Left lung (tissue), 10 donors: ENCODE measurements around the gene MRLN. TPM values are rescaled to one million over a fixed set of nuclear protein-coding genes. Genes with fewer than 3 reads are reported as not detected.
"Not testable (repeated sequence)": the region's sequence is repeated elsewhere in the genome, so short reads cannot be mapped to it uniquely, and the experiment has no call there.

Source experiments
- ATAC-seq: fragments of 200-7000 bp; cut with Tn5 transposase; one replicate; pipeline ENCODE4 v1.9.1; 2020; ENCODE audit warnings: moderate library complexity
- DNase-seq, 4 donors: peaks; one replicate each; pipeline ENCODE4 v3.0.0-alpha.2; 2013 to 2020
- H3K27ac ChIP-seq, 2 donors: fragments of 200-600 bp; sonication (generic) in 1 of 2; one replicate each; pipeline versions ENCODE4 v1.5.0 to v1.8.0; 2020 to 2021
- H3K27me3 ChIP-seq, 2 donors: fragments of 200-600 bp; sonication (generic) in 1 of 2; one replicate each; pipeline versions ENCODE4 v1.5.0 to v1.8.0; 2020 to 2021
- H3K36me3 ChIP-seq, 2 donors: fragments of 200-600 bp; sonication (generic) in 1 of 2; one replicate each; pipeline versions ENCODE4 v1.5.0 to v1.8.0; 2020 to 2021
- H3K4me1 ChIP-seq, 2 donors: fragments of 200-600 bp; one replicate each; pipeline ENCODE4 v1.8.0; 2021
- H3K4me3 ChIP-seq, 2 donors: fragments of 200-600 bp; sonication (generic) in 1 of 2; one replicate each; pipeline versions ENCODE4 v1.5.0 to v1.8.0; 2020 to 2021; ENCODE audit warnings: mild to moderate bottlenecking in 1 of 2
- H3K9me3 ChIP-seq, 2 donors: fragments of 200-600 bp; sonication (generic) in 1 of 2; one replicate each; pipeline versions ENCODE4 v1.5.0 to v1.8.0; 2020 to 2021
- intact Hi-C, 2 donors: fragments of 100-400 bp; cut with DNase I; formaldehyde crosslinking; loops; one replicate each; pipeline versions ENCODE4 v1.11.2 to v1.14.2; 2022
- polyA plus RNA-seq, 6 donors: library from polyadenylated mRNA; unstranded; fragments of 120-200 nt; gene quantifications; one replicate each; pipeline ENCODE4 v1.2.1, GENCODE V29; 2013; ENCODE audit not compliant: insufficient read length in 6 of 6
- total RNA-seq, 2 donors: library from RNA; stranded (reverse); fragmentation: NEBNext Ultra II Directional; extraction: Animal tissue kit (Norgen Biotek cat#: 25700); gene quantifications; one replicate each; pipeline ENCODE4 v1.2.1, GENCODE V29; 2021
- TF ChIP-seq, protein P1 (sequence below), 2 donors: fragments of 200-600 bp; sonication (generic) in 1 of 2; IDR thresholded peaks; one replicate each; pipeline versions ENCODE4 v1.5.0 to v1.8.0; 2021; ENCODE audit warnings: antibody characterized with exemption in 2 of 2
- donor health status: DM: no; HTN: yes; CAD: no.
- donor health status: DM: no; HTN: no; CAD: no.

MRLN gene
- total and polyA plus RNA-seq, 8 donors, result 0.41 to 0.79 (median 0.59) TPM; not detected in 2

DNA sequence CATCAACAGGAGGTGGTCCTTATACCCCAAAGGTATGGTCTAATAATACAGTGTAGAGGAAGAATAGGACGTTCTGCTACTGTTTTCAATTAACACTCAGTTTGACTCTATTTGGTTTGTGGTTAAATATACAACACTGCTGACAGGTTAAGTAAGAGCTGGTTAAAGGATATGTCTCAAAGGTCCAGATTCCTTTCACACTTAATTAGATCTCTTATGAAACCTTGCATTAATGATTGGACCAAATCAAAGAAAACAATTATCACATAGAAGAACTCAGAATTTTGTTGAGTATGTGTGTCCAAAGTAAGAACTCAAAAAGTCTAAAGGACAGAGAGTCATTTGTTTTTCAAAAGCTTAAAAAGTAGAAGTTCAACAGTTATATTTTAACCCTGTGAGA lies 18.0 kb downstream of the MRLN start:
- no peak for ATAC-seq
- TF ChIP-seq, protein P1, sequence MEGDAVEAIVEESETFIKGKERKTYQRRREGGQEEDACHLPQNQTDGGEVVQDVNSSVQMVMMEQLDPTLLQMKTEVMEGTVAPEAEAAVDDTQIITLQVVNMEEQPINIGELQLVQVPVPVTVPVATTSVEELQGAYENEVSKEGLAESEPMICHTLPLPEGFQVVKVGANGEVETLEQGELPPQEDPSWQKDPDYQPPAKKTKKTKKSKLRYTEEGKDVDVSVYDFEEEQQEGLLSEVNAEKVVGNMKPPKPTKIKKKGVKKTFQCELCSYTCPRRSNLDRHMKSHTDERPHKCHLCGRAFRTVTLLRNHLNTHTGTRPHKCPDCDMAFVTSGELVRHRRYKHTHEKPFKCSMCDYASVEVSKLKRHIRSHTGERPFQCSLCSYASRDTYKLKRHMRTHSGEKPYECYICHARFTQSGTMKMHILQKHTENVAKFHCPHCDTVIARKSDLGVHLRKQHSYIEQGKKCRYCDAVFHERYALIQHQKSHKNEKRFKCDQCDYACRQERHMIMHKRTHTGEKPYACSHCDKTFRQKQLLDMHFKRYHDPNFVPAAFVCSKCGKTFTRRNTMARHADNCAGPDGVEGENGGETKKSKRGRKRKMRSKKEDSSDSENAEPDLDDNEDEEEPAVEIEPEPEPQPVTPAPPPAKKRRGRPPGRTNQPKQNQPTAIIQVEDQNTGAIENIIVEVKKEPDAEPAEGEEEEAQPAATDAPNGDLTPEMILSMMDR (IDR thresholded peaks at IDR 0.05), result no peak
- H3K4me1 ChIP-seq, result no peaks in the 10 kb centered on the region
- intact Hi-C loops, result no loop called here
- no peak for DNase-seq
- H3K9me3 ChIP-seq, result no peaks in the 10 kb centered on the region
- H3K4me3 ChIP-seq, result no peak overlapping the region
- no peak overlapping the region for H3K27ac ChIP-seq
- no peaks in the 10 kb centered on the region for H3K36me3 ChIP-seq
- peaks cover 0 to 3% of the 10 kb centered on the region in 2 donors for H3K27me3 ChIP-seq

DNA sequence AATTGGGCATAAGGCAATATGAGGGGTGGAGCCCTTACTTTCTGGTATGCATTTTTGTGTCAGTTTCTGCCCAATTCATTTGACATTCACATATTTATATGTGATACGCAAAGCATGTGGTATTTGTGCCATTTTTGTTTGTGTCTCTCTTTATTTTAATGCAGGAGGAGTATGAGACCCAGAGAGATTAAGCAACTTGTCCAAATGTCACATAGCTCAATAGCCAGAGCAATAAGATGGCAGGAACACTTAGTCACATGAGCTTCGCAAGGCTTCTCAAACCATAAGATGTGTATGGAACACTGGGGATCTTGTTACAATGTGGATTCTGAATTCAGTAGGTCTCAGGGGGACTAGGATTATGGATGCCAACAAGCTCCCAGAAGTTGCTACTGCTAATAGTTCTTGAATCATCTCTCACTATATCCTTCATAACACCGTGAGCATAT lies 19.2 kb downstream of the MRLN start:
- no peaks in the 10 kb centered on the region for H3K9me3 ChIP-seq
- no peak for ATAC-seq
- no peaks in the 10 kb centered on the region for H3K27me3 ChIP-seq
- H3K4me1 ChIP-seq, result no peaks in the 10 kb centered on the region
- no peak overlapping the region for H3K4me3 ChIP-seq
- H3K27ac ChIP-seq, result no peak overlapping the region
- intact Hi-C loops, result no loop called here
- no peak for DNase-seq
- no peaks in the 10 kb centered on the region for H3K36me3 ChIP-seq
- TF ChIP-seq, protein P1 (IDR thresholded peaks at IDR 0.05), result no peak

DNA sequence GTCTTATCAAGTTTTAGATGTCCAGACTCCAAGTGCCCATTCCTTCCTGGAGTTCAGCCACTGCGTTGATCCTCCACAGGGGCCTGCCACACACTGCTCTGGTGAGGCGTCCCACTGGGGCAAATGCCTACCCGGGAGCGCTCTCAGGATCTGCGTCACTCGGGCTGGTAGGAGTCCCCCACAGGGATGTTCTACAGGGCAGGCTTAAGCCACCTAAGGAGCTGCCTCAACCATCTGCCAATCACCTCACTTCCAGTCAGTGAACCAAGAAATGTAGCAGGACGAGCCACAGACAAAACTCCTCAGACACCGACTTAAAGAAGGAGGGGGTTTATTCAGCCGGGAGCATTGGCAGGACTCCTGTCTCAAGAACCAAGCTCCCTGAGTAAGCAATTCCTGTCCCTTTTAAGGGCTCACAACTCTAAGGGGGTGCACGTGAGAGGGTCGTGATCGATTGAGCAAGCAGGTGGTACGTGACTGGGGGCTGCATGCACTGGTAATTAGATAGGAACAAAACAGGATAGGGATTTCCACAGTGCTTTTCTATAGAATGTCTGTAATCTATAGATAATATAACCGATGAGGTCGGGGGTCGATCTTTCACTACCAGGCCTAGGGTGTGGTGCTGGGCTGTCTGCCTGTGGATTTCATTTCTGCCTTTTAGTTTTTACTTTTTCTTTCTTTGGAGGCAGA lies 19.8 kb downstream of the MRLN start:
- not testable (repeated sequence) for DNase-seq

DNA sequence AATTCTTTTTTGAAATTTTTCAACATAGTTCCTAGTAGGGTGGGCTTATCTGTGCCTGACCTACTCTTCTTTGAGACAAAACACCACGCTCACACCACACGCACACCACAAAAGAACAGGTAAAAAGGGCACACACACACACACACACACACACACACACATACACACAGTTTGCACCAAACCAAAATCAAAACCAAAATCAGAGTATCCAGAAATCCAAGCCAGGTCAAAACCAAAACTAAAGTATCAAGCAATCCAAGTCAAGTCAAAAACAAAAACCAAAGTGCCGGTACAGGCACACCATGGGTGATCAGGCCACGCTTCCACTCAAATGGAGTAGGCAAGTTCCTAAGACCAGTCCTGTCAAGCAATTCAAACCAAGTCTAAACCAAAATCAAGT lies 20.4 kb downstream of the MRLN start:
- intact Hi-C loops, H3K36me3 ChIP-seq, H3K4me1 ChIP-seq, H3K27me3 ChIP-seq, H3K4me3 ChIP-seq, ATAC-seq, H3K9me3 ChIP-seq, DNase-seq, H3K27ac ChIP-seq: not testable (repeated sequence)

More for the DNA sequence above, 19.8 kb downstream of the MRLN start:
- H3K4me1 ChIP-seq, H3K27ac ChIP-seq, H3K9me3 ChIP-seq, H3K27me3 ChIP-seq, H3K4me3 ChIP-seq, ATAC-seq, H3K36me3 ChIP-seq, intact Hi-C loops: not testable (repeated sequence)

DNA sequence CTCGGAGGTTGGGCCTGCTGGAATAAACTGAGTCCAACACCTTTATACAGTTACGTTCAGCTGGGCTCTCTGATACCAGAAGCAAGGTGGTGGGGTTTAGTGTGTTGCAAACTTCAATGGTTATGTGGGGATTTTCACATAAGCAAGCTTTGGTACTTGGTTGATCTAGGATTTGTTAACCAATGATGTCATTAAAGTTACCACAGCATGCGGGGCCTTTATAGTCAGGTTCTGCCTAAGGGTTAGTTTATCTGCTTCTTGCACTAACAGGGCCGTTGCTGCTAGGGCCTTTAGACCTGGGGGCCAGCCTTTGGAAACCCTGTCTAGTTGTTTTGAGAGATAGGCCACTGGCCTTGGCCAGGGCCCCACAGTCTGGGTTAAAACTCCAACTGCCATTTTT lies 24.1 kb downstream of the MRLN start:
- H3K9me3 ChIP-seq, H3K4me1 ChIP-seq, H3K4me3 ChIP-seq, ATAC-seq, H3K27ac ChIP-seq, DNase-seq, H3K36me3 ChIP-seq, H3K27me3 ChIP-seq, intact Hi-C loops: not testable (repeated sequence)

DNA sequence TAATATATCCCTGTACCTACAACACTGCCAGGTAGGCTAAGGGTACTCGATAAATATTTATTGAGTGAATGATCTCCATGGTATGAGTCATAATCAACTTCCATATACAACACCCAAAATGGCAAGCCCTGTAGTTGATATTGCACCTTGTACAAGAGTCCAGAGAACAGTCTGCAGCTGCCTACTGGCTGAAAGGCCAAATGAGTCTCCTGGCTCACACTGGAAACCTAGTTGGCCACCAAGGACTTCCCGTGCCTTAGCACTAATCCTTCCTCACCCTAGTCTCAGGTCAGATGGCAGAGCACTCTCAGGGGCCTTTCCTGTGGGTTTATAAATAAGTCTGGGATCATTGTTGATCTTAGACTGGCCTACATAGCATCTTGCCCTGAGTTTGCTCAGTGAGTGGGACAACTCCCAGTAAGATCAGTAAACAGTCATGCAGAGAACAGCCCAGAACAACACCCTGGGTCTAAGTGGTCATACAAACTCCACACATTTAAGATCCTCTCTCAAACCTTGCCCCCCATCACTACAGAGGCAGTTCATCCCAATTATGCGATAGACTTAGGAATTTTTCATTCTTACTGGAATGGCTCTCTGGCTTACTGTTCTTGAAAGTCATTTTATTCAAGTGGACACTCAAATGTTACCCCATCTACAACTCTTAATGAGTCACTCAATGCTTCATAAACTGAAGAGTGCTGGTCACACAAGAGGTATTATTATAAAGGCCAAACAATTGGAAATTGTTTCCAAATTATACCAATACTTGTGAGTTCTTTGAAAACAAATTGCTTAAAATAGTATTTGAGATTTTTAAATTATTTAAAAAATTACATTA lies 28.9 kb downstream of the MRLN start:
- Histone ChIP-seq H3K27me3 (no peaks in the 10 kb centered on the region), H3K4me1 (no peaks in the 10 kb centered on the region), H3K9me3 (peaks cover 0 to 2% of the 10 kb centered on the region in 2 donors), H3K36me3 (no peaks in the 10 kb centered on the region), H3K4me3 (no peak overlapping the region), H3K27ac (peak overlapping the region in 1 of 2 donors; percentile 60)
- intact Hi-C loops, result no loop called here
- DNase-seq (no peak), ATAC-seq (peak; percentile 89)
- TF ChIP-seq, protein P1 (IDR thresholded peaks at IDR 0.05), result no peak
